ENCODE data around the gene SIRT7. TPM values are rescaled to one million over a fixed set of nuclear protein-coding genes. Genes with fewer than 3 reads are reported as not detected.

Gene SIRT7
- polyA plus RNA-seq, 1 of the 3 experiments (the other 2 are of a cell fraction) = 32.6 TPM

DNA sequence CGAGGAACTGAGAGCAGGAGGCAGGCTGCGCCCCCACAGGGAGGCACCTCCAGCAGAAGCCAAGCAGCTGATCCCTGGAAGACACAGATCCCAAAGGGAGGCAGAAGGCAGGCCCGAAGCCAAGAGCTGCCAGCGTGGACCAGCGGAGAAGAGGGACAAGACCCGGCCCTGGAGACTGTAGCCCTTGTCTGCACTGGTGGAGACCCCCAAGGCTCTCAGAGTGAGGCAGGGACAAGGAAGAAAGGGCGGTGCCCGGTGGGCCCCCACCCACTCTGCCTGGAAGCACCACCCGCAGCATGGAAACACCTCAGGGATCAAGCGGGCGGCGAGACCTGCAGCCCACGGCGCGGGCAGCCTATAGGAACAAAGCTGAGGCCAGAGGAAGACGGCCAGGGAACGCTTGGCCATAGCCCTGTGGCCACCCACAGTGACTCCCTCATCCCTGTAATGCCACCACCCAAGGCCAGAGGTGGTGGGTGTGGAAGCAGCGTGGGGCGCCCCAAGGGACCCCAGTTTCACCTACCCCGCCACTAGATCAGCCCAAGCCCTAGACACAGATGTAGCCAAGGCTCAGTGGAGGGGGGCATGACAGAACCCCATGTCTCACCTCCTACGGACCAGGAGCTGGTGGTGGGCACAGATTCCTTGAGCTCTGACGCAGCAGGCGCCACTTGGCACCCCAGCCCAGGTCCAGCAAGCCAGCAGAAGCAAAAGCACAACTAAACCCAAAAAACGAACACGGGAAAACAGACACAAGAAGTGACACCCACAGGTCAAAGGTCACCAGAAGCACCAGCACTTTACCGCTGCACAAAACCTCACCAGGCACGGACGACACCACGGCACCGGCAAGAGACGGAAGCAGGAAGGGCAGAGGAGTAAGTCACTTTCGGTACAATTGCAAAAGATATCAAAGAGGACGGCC, 2.9 kb upstream of the SIRT7 start:
- Histone ChIP-seq H3K9me2 (no peaks in the 10 kb centered on the region), H3K79me2 (ENCODE audit: insufficient read depth) (peaks cover 93% of the 10 kb centered on the region), H3K4me3 (ENCODE audit: low read depth in 2 of 2, low read length in 1 of 2) (no peak overlapping the region), H3K9ac (no peak overlapping the region), H3F3A (replicated peaks; ENCODE audit: insufficient read depth) (peaks cover 22% of the 10 kb centered on the region), H3K4me2 (no peak overlapping the region), H4K20me1 (ENCODE audit: insufficient read depth) (peaks cover 83% of the 10 kb centered on the region), H2AFZ (ENCODE audit: low read depth) (no peak overlapping the region), H3K27ac (ENCODE audit: low read depth in 2 of 2, low read length in 1 of 2) (no peak overlapping the region), H3K36me3 (replicated peaks in 1 of 2; ENCODE audit: control insufficient read depth in 1 of 2, insufficient read depth in 2 of 2, low read length in 1 of 2) (peaks cover 10 to 44% of the 10 kb centered on the region in 2 experiments), H3K9me3 (no peaks in the 10 kb centered on the region), H3K4me1 (ENCODE audit: control insufficient read depth in 1 of 2, insufficient read depth in 2 of 2, low read depth in 1 of 2, low read length in 1 of 2) (peaks cover 19 to 33% of the 10 kb centered on the region in 2 experiments), H3K27me3 (ENCODE audit: insufficient read depth) (no peaks in the 10 kb centered on the region)
- WGBS (ENCODE audit: low lambda C conversion rate) = 92% methylated on average over 33 of the region's 33 CpGs
- CTCF ChIA-PET = interaction anchor here (1.0 to 2.9 kb wide), 3 partner anchors 39 to 100 kb away, joined by 5 to 10 read pairs (median 6); no protein-coding TSS in a partner anchor
- DNase-seq = no peak
- TF ChIP-seq YY1 (IDR thresholded peaks at IDR 0.05; ENCODE audit: low read depth) (no peak), JUND (IDR thresholded peaks at IDR 0.05) (no peak), MXI1 (IDR thresholded peaks at IDR 0.05; ENCODE audit: low read depth, low read length) (no peak), RCOR1 (IDR thresholded peaks at IDR 0.05; ENCODE audit: low read length) (no peak)
- POLR2A ChIA-PET = no interaction called here

GRCh38 chr17:81918832-81919545, 1.0 kb upstream of the SIRT7 start:
- H3K9me2 ChIP-seq = no peaks in the 10 kb centered on the region
- no peak overlapping the region for H3K4me3 ChIP-seq (ENCODE audit: low read depth in 2 of 2, low read length in 1 of 2)
- no peaks in the 10 kb centered on the region for H3K27me3 ChIP-seq (ENCODE audit: insufficient read depth)
- H3K9me3 ChIP-seq = no peaks in the 10 kb centered on the region
- CTCF ChIA-PET = interaction anchor here (2.9 kb wide), 1 partner anchor 49 kb away, joined by 10 read pairs; no protein-coding TSS in a partner anchor
- no peak overlapping the region for H3K27ac ChIP-seq (ENCODE audit: low read depth in 2 of 2, low read length in 1 of 2)
- no peak overlapping the region for H3K4me2 ChIP-seq
- peaks cover 22% of the 10 kb centered on the region for H3F3A ChIP-seq (replicated peaks; ENCODE audit: insufficient read depth)
- POLR2A ChIA-PET = no interaction called here
- H3K79me2 ChIP-seq (ENCODE audit: insufficient read depth) = peaks cover 84% of the 10 kb centered on the region
- H4K20me1 ChIP-seq (ENCODE audit: insufficient read depth) = peaks cover 76% of the 10 kb centered on the region
- DNase-seq = no peak
- no peak overlapping the region for H3K9ac ChIP-seq
- no peak overlapping the region for H2AFZ ChIP-seq (ENCODE audit: low read depth)
- H3K36me3 ChIP-seq (replicated peaks in 1 of 2; ENCODE audit: control insufficient read depth in 1 of 2, insufficient read depth in 2 of 2, low read length in 1 of 2) = peaks cover 17 to 63% of the 10 kb centered on the region in 2 experiments
- peaks cover 12 to 24% of the 10 kb centered on the region in 2 experiments; a peak in 3 of 4 replicates for H3K4me1 ChIP-seq (ENCODE audit: control insufficient read depth in 1 of 2, insufficient read depth in 2 of 2, low read depth in 1 of 2, low read length in 1 of 2)
- 83% methylated on average over 14 of the region's 15 CpGs for WGBS (ENCODE audit: low lambda C conversion rate)
- no peak for TF ChIP-seq YY1 (IDR thresholded peaks at IDR 0.05; ENCODE audit: low read depth)
- no peak for TF ChIP-seq USF1 (IDR thresholded peaks at IDR 0.05; ENCODE audit: borderline replicate concordance, low read depth)
- TF ChIP-seq FOXJ3 (CRISPR knock-in tag; IDR thresholded peaks at IDR 0.05) = no peak
- TF ChIP-seq, protein P1, sequence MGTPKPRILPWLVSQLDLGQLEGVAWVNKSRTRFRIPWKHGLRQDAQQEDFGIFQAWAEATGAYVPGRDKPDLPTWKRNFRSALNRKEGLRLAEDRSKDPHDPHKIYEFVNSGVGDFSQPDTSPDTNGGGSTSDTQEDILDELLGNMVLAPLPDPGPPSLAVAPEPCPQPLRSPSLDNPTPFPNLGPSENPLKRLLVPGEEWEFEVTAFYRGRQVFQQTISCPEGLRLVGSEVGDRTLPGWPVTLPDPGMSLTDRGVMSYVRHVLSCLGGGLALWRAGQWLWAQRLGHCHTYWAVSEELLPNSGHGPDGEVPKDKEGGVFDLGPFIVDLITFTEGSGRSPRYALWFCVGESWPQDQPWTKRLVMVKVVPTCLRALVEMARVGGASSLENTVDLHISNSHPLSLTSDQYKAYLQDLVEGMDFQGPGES (IDR thresholded peaks at IDR 0.05; ENCODE audit: low read depth, low read length) = no peak
- no peak for TF ChIP-seq ZBTB33 (IDR thresholded peaks at IDR 0.05; ENCODE audit: borderline replicate concordance, low read depth)
- TF ChIP-seq MXI1 (IDR thresholded peaks at IDR 0.05; ENCODE audit: low read depth, low read length) = no peak
- no peak for TF ChIP-seq GABPA (IDR thresholded peaks at IDR 0.05; ENCODE audit: low read depth)
- TF ChIP-seq RAD21 (IDR thresholded peaks at IDR 0.05; ENCODE audit: low read length) = no peak
- no peak for TF ChIP-seq PBX3 (IDR thresholded peaks at IDR 0.05)
- TF ChIP-seq MAX (IDR thresholded peaks at IDR 0.05; ENCODE audit: low read depth) = no peak
- TF ChIP-seq TAF1 (IDR thresholded peaks at IDR 0.05; ENCODE audit: borderline replicate concordance, low read depth, low read length) = no peak
- TF ChIP-seq SIN3A (IDR thresholded peaks at IDR 0.05; ENCODE audit: borderline replicate concordance, low read depth, low read length) = no peak
- TF ChIP-seq CTCF (IDR thresholded peaks at IDR 0.05) = no peak
- no peak for TF ChIP-seq GATA2 (CRISPR knock-in tag; IDR thresholded peaks at IDR 0.05)
- no peak for TF ChIP-seq RFX5 (IDR thresholded peaks at IDR 0.05; ENCODE audit: low read length)
